GM12874 (cell line): ENCODE data around the gene KRT16.

Source experiments
- TF ChIP-seq, protein P1 (sequence below): IDR thresholded peaks from 2 replicates; pipeline ENCODE4 v1.5.1; 2011; ENCODE audit warnings: low read depth, mild to moderate bottlenecking, control low read depth, low read length, moderate library complexity; ENCODE audit not compliant: insufficient read depth

KRT16 gene

DNA sequence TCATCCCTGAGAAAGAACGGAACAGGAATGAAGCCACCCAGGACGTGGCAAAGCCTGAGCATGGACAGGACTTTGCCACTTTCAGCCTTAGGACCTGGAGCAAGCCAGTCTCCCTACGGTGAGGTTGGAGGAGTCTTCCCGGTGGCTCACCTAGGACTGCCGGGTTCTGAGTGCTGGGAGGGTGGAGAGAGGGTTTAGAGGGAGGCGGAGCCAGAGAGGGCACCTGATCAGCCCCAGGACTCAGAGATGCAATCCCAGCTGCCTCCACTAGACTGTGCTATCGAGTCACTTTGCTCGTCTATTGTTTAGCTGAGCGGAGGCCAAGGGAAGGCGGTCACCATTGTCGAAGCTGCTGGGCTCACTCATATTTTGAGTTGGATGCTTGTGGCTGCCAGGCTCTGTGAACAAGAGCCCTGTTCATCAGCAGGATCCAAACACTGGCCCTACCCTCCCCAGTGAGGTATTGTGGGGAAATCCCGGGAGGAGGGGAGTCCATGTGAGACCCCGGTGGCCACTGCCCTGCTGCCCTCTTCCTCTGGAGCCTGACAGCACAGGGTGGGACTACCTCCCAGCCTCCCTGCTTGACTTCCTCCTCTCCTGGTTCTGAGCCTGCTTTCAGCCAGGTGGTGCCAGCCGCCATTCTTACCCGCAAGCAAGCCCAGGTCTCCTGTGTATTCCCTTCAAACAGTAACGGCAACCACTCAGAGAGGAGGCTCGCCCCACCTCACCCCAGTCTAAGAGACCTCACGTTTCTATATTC, 32.9 kb downstream of the KRT16 start:
- TF ChIP-seq, protein P1, sequence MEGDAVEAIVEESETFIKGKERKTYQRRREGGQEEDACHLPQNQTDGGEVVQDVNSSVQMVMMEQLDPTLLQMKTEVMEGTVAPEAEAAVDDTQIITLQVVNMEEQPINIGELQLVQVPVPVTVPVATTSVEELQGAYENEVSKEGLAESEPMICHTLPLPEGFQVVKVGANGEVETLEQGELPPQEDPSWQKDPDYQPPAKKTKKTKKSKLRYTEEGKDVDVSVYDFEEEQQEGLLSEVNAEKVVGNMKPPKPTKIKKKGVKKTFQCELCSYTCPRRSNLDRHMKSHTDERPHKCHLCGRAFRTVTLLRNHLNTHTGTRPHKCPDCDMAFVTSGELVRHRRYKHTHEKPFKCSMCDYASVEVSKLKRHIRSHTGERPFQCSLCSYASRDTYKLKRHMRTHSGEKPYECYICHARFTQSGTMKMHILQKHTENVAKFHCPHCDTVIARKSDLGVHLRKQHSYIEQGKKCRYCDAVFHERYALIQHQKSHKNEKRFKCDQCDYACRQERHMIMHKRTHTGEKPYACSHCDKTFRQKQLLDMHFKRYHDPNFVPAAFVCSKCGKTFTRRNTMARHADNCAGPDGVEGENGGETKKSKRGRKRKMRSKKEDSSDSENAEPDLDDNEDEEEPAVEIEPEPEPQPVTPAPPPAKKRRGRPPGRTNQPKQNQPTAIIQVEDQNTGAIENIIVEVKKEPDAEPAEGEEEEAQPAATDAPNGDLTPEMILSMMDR, result peak; percentile 90

DNA sequence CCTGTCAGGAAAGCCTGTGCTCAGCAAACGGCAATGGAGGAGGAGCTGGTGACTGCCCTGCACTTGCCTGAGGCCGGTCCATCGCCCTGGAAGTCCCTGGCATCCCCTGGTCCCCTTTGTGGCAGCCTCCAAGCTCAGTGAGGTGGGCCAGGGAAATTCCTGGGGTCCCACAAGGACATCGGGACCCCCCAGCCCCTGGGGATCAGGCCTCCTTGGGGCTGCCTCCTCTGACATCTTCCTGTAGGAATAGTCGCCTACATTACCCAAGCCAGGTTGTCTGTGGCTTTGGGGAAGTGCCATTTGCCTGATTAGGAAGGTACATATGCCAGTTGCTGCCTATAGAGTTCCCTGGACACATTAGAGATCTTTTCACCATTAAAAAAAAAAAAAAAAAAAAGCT, 33.6 kb downstream of the KRT16 start:
- TF ChIP-seq, protein P1, result no peak

DNA sequence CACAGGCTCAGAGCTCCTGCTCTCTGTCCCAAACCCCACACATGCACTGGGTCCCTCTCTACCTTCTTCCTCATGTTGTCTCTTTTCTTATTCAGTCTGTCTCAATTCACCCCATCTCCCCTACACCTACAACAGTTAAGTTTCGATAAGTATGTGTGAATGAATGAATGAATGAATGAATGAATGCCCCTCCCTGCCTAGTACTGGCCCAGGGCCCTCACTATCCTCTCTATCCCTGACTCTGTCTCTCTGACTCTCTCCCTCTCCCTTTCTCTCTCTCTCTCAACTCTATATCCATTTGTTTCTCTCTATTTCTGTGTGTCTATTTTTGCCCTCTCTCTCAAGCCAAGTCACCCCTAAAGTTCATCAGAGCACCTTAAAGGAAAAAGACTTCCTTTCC, 34.0 kb downstream of the KRT16 start:
- TF ChIP-seq, protein P1, result no peak

DNA sequence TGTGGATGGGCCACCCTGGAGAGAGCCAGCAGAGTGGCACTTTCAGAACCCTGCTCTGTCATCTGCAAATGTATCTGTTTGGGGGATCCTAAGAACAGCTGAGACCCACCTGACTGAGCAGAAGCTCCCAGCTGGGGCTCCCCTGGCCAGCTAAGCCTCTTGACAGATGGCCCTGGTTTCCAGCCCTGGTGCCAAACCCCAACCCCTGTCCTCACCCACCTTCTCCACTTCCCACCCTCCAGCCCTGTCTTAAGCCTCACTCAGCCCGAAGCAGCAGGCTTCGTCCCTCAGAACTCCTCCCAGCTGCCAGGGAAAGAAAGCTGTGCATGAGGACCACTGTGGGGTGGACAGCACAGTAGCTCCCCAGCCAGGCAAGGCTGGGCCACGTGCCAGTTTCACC, 37.2 kb downstream of the KRT16 start:
- TF ChIP-seq, protein P1, result no peak

DNA sequence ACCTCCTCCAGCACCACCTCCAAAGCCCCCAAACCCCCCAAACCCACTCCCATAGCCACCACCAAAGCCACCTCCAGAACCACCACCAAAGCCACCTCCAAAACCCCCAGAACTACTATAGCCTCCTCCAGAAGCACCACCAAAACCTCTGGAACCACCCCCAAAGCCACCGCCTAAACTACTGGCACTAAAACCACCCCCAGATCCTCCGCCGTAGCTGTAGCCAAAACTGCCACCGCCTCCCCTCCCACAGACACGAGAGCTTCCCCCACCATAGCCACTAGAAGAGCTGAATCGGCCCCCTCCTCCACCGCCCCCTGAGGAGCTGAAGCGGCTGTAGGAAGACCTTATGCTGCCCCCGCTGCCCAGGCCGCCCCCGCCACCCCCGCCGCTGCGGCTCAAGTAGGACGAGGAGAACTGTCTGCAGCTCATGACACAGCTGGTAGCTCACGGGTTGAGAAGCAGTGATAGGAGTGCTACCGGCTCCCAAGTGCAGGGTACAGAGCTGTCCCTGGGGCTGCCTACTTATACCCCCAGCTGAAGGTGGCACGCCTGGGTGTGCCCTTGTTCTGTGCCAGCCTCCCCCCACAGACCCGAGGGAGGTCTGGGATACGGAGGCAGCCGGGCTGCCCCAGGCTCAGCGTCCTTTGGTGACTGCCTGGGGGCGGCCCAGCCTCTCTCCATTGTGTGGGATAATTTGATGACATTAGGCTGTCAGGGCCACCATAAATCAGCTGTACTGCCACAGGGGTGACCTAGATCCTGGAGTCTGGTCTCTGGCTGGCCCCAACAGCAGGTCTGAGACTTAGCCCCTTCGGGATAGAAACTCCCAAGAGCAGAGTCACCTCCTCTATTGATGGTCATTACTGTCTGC, 40.8 kb downstream of the KRT16 start, which contains the start of gene KRT9:
Gene KRT9 (minus strand): TSS at position 499 of the 874 bp plus-strand sequence. CDS start 67 bp downstream, at position 432.
- TF ChIP-seq, protein P1, result no peak

DNA sequence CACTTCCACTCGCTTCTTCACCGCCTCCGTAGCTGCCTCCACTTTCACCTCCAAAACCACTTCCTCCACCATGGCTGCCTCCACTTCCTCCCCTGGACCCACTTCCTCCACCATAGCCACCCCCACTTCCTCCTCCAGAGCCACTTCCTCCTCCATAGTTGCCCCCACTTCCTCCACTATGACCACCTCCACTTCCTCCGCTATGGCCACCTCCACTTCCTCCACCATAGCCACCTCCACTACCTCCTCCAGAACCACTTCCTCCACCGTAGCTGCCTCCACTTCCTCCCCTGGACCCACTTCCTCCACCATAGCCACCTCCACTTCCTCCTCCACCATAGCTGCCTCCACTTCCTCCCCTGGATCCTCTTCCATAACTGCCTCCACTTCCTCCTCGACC, 45.2 kb downstream of the KRT16 start:
- TF ChIP-seq, protein P1, result no peak

DNA sequence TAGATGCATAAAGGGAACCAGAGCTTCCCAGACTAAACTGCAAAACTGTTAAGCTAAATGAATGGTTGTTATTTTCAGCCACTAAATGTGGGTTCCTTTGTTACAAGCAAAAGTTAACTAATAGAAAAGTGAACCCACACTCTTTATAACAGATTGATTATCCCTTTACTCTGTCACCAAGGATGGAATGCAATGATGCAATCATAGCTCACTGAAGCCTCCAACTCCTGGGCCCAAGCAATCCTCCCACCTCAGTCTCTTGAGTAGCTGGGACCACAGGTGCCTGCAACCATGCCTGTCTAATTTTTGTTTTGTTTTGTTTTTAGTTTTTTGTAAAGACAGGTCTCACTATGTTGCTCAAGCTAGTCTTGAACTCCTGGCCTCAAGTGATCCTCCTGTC, 47.2 kb downstream of the KRT16 start:
- TF ChIP-seq, protein P1, result no peak
